Neural cell (in vitro differentiated cells): ENCODE measurements around the gene TMEM131.

Experiments
- EP300 ChIP-seq: fragments of 450-650 bp; conservative IDR thresholded peaks from 2 replicates; pipeline ENCODE4 v1.6.1; 2014; ENCODE audit warnings: antibody characterized with exemption, mild to moderate bottlenecking, moderate library complexity; ENCODE audit not compliant: poor library complexity, severe bottlenecking
- TF ChIP-seq, protein P1 (sequence below): fragments of 450-650 bp; IDR thresholded peaks from 2 replicates; pipeline ENCODE4 v1.5.1; 2014; ENCODE audit warnings: antibody characterized with exemption, mild to moderate bottlenecking, moderate library complexity; ENCODE audit not compliant: poor library complexity, severe bottlenecking

DNA sequence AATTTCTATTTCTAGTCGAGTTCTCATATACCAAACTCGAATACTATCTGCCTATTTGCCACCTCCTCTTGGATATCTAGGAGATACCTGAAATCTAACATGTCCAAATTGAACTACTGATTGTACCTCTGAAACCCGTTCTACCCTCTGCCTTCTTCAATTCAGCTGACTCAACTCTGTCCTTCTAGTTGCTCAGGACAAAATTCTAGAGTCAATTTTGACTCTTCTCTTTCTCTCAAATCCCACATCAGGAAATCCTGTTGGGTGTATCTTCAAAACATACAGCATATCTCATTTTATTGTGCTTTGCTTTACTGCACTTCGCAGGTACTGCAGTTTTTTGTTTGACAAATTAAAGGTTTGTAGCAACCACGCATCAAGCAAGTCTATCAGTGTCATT, 144.6 kb downstream of the TMEM131 start:
- TF ChIP-seq, protein P1, sequence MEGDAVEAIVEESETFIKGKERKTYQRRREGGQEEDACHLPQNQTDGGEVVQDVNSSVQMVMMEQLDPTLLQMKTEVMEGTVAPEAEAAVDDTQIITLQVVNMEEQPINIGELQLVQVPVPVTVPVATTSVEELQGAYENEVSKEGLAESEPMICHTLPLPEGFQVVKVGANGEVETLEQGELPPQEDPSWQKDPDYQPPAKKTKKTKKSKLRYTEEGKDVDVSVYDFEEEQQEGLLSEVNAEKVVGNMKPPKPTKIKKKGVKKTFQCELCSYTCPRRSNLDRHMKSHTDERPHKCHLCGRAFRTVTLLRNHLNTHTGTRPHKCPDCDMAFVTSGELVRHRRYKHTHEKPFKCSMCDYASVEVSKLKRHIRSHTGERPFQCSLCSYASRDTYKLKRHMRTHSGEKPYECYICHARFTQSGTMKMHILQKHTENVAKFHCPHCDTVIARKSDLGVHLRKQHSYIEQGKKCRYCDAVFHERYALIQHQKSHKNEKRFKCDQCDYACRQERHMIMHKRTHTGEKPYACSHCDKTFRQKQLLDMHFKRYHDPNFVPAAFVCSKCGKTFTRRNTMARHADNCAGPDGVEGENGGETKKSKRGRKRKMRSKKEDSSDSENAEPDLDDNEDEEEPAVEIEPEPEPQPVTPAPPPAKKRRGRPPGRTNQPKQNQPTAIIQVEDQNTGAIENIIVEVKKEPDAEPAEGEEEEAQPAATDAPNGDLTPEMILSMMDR, result no peak
- no peak for TF ChIP-seq EP300
